Adrenal gland (tissue), 12 donors: ENCODE results near the gene ATP9B. TPM values are rescaled to one million over a fixed set of nuclear protein-coding genes. Genes with fewer than 3 reads are reported as not detected.
"Not testable (repeated sequence)": the region's sequence is repeated elsewhere in the genome, so short reads cannot be mapped to it uniquely, and the experiment has no call there.

Experiments
- DNase-seq, 7 donors: peaks; one replicate each; pipeline ENCODE4 v3.0.0-alpha.2; 2019 to 2020
- H3K27ac ChIP-seq, 5 donors: fragments of 200-600 bp; sonication (generic) in 4 of 5; 1 replicate in 3 of 5; 2 replicates in 2 of 5; pipeline versions ENCODE4 v1.5.1 to v1.8.0; 2016 to 2020; ENCODE audit warnings: mild to moderate bottlenecking in 1 of 5
- H3K27me3 ChIP-seq: fragments of 200-600 bp; 2 replicates; pipeline ENCODE4 v1.8.0; 2021
- H3K36me3 ChIP-seq, 2 donors: fragments of 200-600 bp; replicated peaks in 1 of 2; 1 replicate in 1 of 2; 2 replicates in 1 of 2; pipeline versions ENCODE4 v1.5.1 to v1.8.0; 2018 to 2022
- H3K4me1 ChIP-seq, 2 donors: fragments of 200-600 bp; replicated peaks in 1 of 2; 1 replicate in 1 of 2; 2 replicates in 1 of 2; pipeline versions ENCODE4 v1.5.1 to v1.8.0; 2018 to 2021
- H3K4me3 ChIP-seq, 4 donors: fragments of 200-600 bp; sonication (generic) in 3 of 4; one replicate each; pipeline ENCODE4 v1.5.1; 2016 to 2018
- H3K9me3 ChIP-seq, 3 donors: fragments of 200-600 bp; sonication (generic) in 1 of 3; replicated peaks in 1 of 3; 1 replicate in 2 of 3; 2 replicates in 1 of 3; pipeline versions ENCODE4 v1.5.1 to v1.8.0; 2016 to 2021
- CTCF ChIP-seq, 6 experiments: fragments of 450-650 bp in 4 of 6; fragments of 200-600 bp in 2 of 6; sonication (generic) in 1 of 6; IDR thresholded peaks; 1 replicate in 5 of 6; 2 replicates in 1 of 6; pipeline versions ENCODE4 v1.5.1 to v1.8.0; 2016 to 2021; ENCODE audit warnings: antibody characterized with exemption in 6 of 6, mild to moderate bottlenecking in 2 of 6, moderate library complexity in 1 of 6
- POLR2A ChIP-seq, 2 donors: fragments of 450-650 bp; IDR thresholded peaks; one replicate each; pipeline ENCODE4 v1.6.1; 2017; ENCODE audit warnings: antibody characterized with exemption in 2 of 2, mild to moderate bottlenecking in 2 of 2, moderate library complexity in 1 of 2
- WGBS, 4 donors: extraction: QIAGEN DNeasy Blood & Tissue Kit in 2 of 4; methylation state at CpG; one replicate each; pipeline versions ENCODE4 v1.1.5 to v1.1.7; 2013 to 2017; 5-methylcytosine and 5-hydroxymethylcytosine counted together
- intact Hi-C, 2 donors: fragments of 100-400 bp; cut with DNase I; formaldehyde crosslinking; loops; one replicate each; pipeline versions ENCODE4 v1.14.1 to v1.15.0; 2022 to 2023
- polyA plus RNA-seq, 3 donors: library from polyadenylated mRNA; stranded (reverse); fragments of 200-250 nt in 2 of 3; fragments of 350-450 nt in 1 of 3; fragmentation: Illumina TruSeq in 1 of 3; extraction: RNeasy Lipid Tissue Mini Kit (QIAGEN cat#74804) in 1 of 3; gene quantifications; one replicate each; pipeline ENCODE4 v1.2.3, GENCODE V29; 2013 to 2014
- total RNA-seq, 9 donors: library from RNA; depleted of rRNA in 4 of 9; stranded (reverse); fragments of >200 nt in 4 of 9; fragments of 120-200 nt in 1 of 9; fragmentation: NEBNext Ultra II Directional in 1 of 9; extraction: Animal tissue kit (Norgen Biotek cat#: 25700) in 1 of 9; gene quantifications; one replicate each; pipeline versions ENCODE4 v1.1.0 to v1.2.4, GENCODE V29; 2013 to 2023
- donor health status: healthy with polysubstance abuse.
- donor health status: Bipolar disorder and iron deficiency.
- donor health status: DM: yes; HTN: yes; CAD: no.
- donor health status: DM: no; HTN: no; CAD: no.
- donor health status: DM: no; HTN: no; CAD: no.
- donor health status: DM: yes; HTN: yes; CAD: no.

The ATP9B gene
- total and polyA plus RNA-seq, 12 donors: 16.3 to 36.0 (median 27.7) TPM

- TF ChIP-seq CTCF (IDR thresholded peaks at IDR 0.05): no peak
- Histone ChIP-seq H3K9me3 (no peaks in the 10 kb centered on the region), H3K27me3 (no peaks in the 10 kb centered on the region), H3K4me1 (no peaks in the 10 kb centered on the region), H3K36me3 (peaks cover 0 to 8% of the 10 kb centered on the region in 2 donors), H3K4me3 (no peak overlapping the region), H3K27ac (no peak overlapping the region)
- WGBS, 4 donors: 90 to 94% (median 93%) methylated on average over 15 to 24 of the region's 32 CpGs
- intact Hi-C loops: no loop called here
- no peak for DNase-seq
Observed at GRCh38 chr18:79374408-79375171, 305.4 kb downstream of the ATP9B start.

DNA sequence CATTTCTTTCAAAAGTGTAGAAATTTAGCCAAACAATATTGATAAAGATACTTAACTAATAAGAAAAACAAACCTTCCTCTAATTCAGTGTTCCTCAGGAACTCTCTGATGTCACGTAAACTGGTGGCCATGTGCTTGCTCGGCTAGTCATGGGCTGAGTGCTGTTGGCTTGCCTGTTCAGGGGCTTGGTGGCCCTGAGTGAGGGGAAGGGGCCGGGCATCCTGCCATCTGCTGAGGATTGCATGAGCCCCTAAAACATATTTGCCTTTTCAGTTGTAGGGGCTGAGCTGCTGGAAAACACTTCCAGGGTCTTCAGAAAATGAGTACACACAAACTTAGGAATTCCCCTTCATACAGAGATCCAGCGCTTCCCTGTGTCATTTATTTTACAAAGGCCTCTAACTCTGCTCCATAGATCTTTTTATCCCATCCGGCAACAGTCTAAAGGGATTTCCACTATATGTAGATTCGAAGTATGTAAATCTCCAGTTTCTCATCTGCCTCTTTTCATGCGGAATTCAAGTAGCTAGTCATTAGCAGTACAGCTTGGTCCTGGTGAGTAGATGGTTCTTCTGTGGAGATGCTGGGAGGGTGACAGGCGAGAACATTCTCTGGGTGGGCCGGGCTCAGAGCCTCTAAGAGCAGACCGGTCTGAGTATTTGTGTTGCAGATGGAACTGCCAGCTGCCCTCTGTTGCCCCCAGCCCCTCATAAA, 306.4 kb downstream of the ATP9B start:
- Histone ChIP-seq H3K4me3 (no peak overlapping the region), H3K9me3 (no peaks in the 10 kb centered on the region), H3K4me1 (no peaks in the 10 kb centered on the region), H3K27ac (no peak overlapping the region), H3K27me3 (no peaks in the 10 kb centered on the region), H3K36me3 (peaks cover 0 to 8% of the 10 kb centered on the region in 2 donors)
- no peak for DNase-seq
- TF ChIP-seq CTCF (IDR thresholded peaks at IDR 0.05) (no peak), POLR2A (IDR thresholded peaks at IDR 0.05) (no peak)
- intact Hi-C loops: no loop called here
- WGBS, 4 donors: 95% methylated on average over 8 to 10 of the region's 10 CpGs

DNA sequence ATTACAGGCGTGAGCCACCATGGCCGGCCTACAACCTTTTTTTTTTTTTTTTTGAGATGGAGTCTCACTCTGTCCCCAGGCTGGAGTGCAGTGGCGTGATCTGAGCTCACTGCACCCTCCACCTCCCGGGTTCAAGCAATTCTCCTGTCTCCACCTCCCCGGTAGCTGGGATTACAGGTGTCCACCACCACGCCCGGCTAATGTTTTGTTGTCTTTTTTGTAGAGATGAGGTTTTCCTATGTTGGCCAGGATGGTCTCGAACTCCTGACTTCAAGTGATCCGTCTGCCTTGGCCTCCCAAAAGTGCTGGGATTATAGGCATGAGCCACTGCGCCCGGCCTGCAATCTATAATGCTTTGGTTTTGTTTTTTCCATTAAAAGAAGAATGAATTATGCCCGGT, 307.5 kb downstream of the ATP9B start:
- H3K9me3 ChIP-seq, H3K27ac ChIP-seq, H3K4me3 ChIP-seq, H3K36me3 ChIP-seq, H3K4me1 ChIP-seq, intact Hi-C loops, H3K27me3 ChIP-seq: not testable (repeated sequence)
- 91 to 97% (median 95%) methylated on average over 12 of the region's 12 CpGs for WGBS, 4 donors
- DNase-seq: peak in 1 of 7 donors; percentile 39

DNA sequence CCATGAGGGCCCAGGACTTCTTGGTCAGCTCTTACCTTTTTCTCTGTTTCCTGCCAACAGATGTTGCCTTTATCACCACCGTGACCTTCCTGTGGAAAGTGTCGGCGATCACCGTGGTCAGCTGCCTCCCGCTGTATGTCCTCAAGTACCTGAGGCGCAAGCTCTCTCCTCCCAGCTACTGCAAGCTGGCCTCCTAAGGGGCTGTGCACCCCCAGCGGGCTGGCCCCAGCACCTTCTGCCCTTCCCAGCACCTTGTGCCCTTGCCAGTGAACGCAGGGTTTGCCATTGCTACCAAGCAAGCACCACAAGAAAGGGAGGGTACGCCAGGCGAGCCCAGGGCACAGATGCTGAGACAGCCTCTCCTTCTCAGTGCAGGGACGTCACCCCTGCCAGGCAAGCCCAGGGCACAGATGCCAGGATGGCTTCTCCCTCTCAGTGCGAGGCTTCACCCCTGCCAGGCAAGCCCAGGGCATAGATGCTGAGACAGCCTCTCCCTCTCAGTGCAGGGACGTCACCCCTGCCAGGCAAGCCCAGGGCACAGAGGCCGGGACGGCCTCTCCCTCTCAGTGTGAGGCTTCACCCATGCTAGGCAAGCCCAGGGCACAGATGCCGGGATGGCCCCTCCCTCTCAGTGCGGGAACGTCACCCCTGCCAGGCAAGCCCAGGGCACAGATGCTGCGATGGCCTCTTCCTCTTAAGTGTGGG, 308.1 kb downstream of the ATP9B start:
- DNase-seq: no peak
- H3K4me1 ChIP-seq: no peaks in the 10 kb centered on the region
- TF ChIP-seq CTCF (IDR thresholded peaks at IDR 0.05) (no peak), POLR2A (IDR thresholded peaks at IDR 0.05) (no peak)
- no peak overlapping the region for H3K27ac ChIP-seq
- H3K4me3 ChIP-seq: no peak overlapping the region
- 84 to 92% (median 88%) methylated on average over 17 to 19 of the region's 19 CpGs for WGBS, 4 donors
- no peaks in the 10 kb centered on the region for H3K27me3 ChIP-seq
- H3K36me3 ChIP-seq: peaks cover 0 to 8% of the 10 kb centered on the region in 2 donors
- intact Hi-C loops: no loop called here
- no peaks in the 10 kb centered on the region for H3K9me3 ChIP-seq
